GM08714 (cell line): ENCODE data around the gene ACTL6B.
"Not testable (repeated sequence)": the region's sequence is repeated elsewhere in the genome, so short reads cannot be mapped to it uniquely, and the experiment has no call there.

Experiments used
- H3K4me3 ChIP-seq: fragments of 200-500 bp; sonication (Bioruptor generic); 2 replicates; pipeline ENCODE4 v1.5.1; 2014; ENCODE audit warnings: mild to moderate bottlenecking, low read length, inconsistent platforms
- ZNF274 ChIP-seq: IDR thresholded peaks from 2 replicates; pipeline ENCODE4 v1.6.1; 2012; ENCODE audit warnings: mild to moderate bottlenecking, low read depth, low read length

Gene ACTL6B

GRCh38 chr7:100655908-100656674 lies at the start of gene ACTL6B:
Gene ACTL6B (minus strand): TSS chr7:100656448. CDS start chr7:100656354, 94 bp downstream.
- no peak for TF ChIP-seq ZNF274

GRCh38 chr7:100705320-100705752 lies 49.1 kb upstream of the ACTL6B start:
- peak overlapping the region; percentile 77 for H3K4me3 ChIP-seq
- TF ChIP-seq ZNF274, result no peak

More at GRCh38 chr7:100655908-100656674, at the start of gene ACTL6B:
- H3K4me3 ChIP-seq, result no peak within 1 kb of the TSS

- H3K4me3 ChIP-seq, result not testable (repeated sequence)
Observed at GRCh38 chr7:100701089-100701488, 44.8 kb upstream of the ACTL6B start.

GRCh38 chr7:100699018-100699417 lies 42.8 kb upstream of the ACTL6B start:
- TF ChIP-seq ZNF274, result no peak
- H3K4me3 ChIP-seq, result no peak overlapping the region

- TF ChIP-seq ZNF274, result no peak
- peak overlapping the region; percentile 12; the same call in 1 of the 2 replicates for H3K4me3 ChIP-seq
Observed at GRCh38 chr7:100696123-100696521, 39.9 kb upstream of the ACTL6B start.

GRCh38 chr7:100694098-100694745 lies 38.0 kb upstream of the ACTL6B start, which contains the start of gene GIGYF1:
Gene GIGYF1 (minus strand): TSS chr7:100694250. CDS start chr7:100688238, 6,012 bp downstream.
- peak within 1 kb of the TSS; percentile 88 for H3K4me3 ChIP-seq
- no peak for TF ChIP-seq ZNF274

GRCh38 chr7:100693312-100694097 lies 37.3 kb upstream of the ACTL6B start:
- no peak for TF ChIP-seq ZNF274
- peak overlapping the region; percentile 88 for H3K4me3 ChIP-seq

GRCh38 chr7:100692578-100692961 lies 36.3 kb upstream of the ACTL6B start:
- no peak for TF ChIP-seq ZNF274
- H3K4me3 ChIP-seq, result peak overlapping the region; percentile 88

GRCh38 chr7:100691676-100692577 lies 35.7 kb upstream of the ACTL6B start:
- TF ChIP-seq ZNF274, result no peak
- H3K4me3 ChIP-seq, result no peak overlapping the region; the same call in 1 of the 2 replicates

GRCh38 chr7:100689230-100690135 lies 33.2 kb upstream of the ACTL6B start:
- no peak overlapping the region for H3K4me3 ChIP-seq
- TF ChIP-seq ZNF274, result no peak

GRCh38 chr7:100688326-100688860 lies 32.1 kb upstream of the ACTL6B start:
- no peak overlapping the region for H3K4me3 ChIP-seq
- no peak for TF ChIP-seq ZNF274

- H3K4me3 ChIP-seq, result no peak overlapping the region
- no peak for TF ChIP-seq ZNF274
Observed at GRCh38 chr7:100687751-100688300, 31.6 kb upstream of the ACTL6B start.
